Activated naive CD4-positive, alpha-beta T cell treated with anti-CD3 and anti-CD28 coated beads for 36 hours (primary cell): Measurements from ENCODE around the gene ACP1. TPM values are rescaled to one million over a fixed set of nuclear protein-coding genes. Genes with fewer than 3 reads are reported as not detected.

Experiments used
- CTCF ChIA-PET: fragments of 350-600 bp; sonication (Branson Sonifier 250); formaldehyde crosslinking; loops from one replicate; lab custom pipeline; 2021; ENCODE audit warnings: antibody characterized with exemption; lab: Charles Lee
- DNase-seq: peaks from one replicate; pipeline ENCODE4 v3.0.0-alpha.2; 2020
- H3K27ac Mint-ChIP-seq: one replicate; pipeline ENCODE4 v1.8.0; 2021; ENCODE audit warnings: mild to moderate bottlenecking, mixed read lengths
- H3K27me3 Mint-ChIP-seq: one replicate; pipeline ENCODE4 v1.8.0; 2021; ENCODE audit warnings: low read depth, mixed read lengths
- H3K36me3 Mint-ChIP-seq: one replicate; pipeline ENCODE4 v1.8.0; 2021; ENCODE audit warnings: low read depth, mixed read lengths
- H3K4me1 Mint-ChIP-seq: one replicate; pipeline ENCODE4 v1.8.0; 2021; ENCODE audit warnings: low read depth, mixed read lengths
- H3K4me3 Mint-ChIP-seq: one replicate; pipeline ENCODE4 v1.8.0; 2021; ENCODE audit warnings: mild to moderate bottlenecking, moderate library complexity, mixed read lengths
- H3K9me3 Mint-ChIP-seq: one replicate; pipeline ENCODE4 v1.8.0; 2021; ENCODE audit warnings: mixed read lengths
- intact Hi-C: fragments of 100-400 bp; cut with micrococcal nuclease; formaldehyde crosslinking; loops from one replicate; pipeline ENCODE4 v1.15.1; 2023
- total RNA-seq, 2 experiments: library from RNA; stranded (reverse); gene quantifications; one replicate each; pipeline ENCODE4 v1.2.3, GENCODE V29; 2021

The ACP1 gene
- total RNA-seq, 2 experiments from 2014 or later, result 144 to 147 TPM

GRCh38 chr2:284896-285492 lies 20.2 kb downstream of the ACP1 start:
- CTCF ChIA-PET, result interaction anchor here (1.4 kb wide), 1 partner anchor 39 kb away, joined by 5 read pairs; no protein-coding TSS in a partner anchor
- no peak for DNase-seq
- H3K27ac Mint-ChIP-seq, result no peak overlapping the region
- peaks cover 22% of the 10 kb centered on the region for H3K27me3 Mint-ChIP-seq
- H3K9me3 Mint-ChIP-seq, result no peaks in the 10 kb centered on the region
- peaks cover 18% of the 10 kb centered on the region for H3K36me3 Mint-ChIP-seq
- no peak overlapping the region for H3K4me3 Mint-ChIP-seq
- intact Hi-C loops, result loop anchor here (5.0 kb wide), 1 partner anchor 392 kb away; the partner anchor contains the start of gene TMEM18
- H3K4me1 Mint-ChIP-seq, result peaks cover 2% of the 10 kb centered on the region

GRCh38 chr2:285531-285930 lies 20.8 kb downstream of the ACP1 start:
- CTCF ChIA-PET, result interaction anchor here (1.4 kb wide), 1 partner anchor 39 kb away, joined by 5 read pairs; no protein-coding TSS in a partner anchor
- H3K27me3 Mint-ChIP-seq, result peaks cover 23% of the 10 kb centered on the region
- H3K27ac Mint-ChIP-seq, result no peak overlapping the region
- H3K4me1 Mint-ChIP-seq, result peaks cover 2% of the 10 kb centered on the region
- no peak for DNase-seq
- no peaks in the 10 kb centered on the region for H3K9me3 Mint-ChIP-seq
- intact Hi-C loops, result loop anchor here (5.0 kb wide), 1 partner anchor 392 kb away; the partner anchor contains the start of gene TMEM18
- peaks cover 17% of the 10 kb centered on the region for H3K36me3 Mint-ChIP-seq
- H3K4me3 Mint-ChIP-seq, result no peak overlapping the region

GRCh38 chr2:286035-286434 lies 21.3 kb downstream of the ACP1 start:
- CTCF ChIA-PET, result interaction anchor here (1.4 kb wide), 1 partner anchor 40 kb away, joined by 5 read pairs; no protein-coding TSS in a partner anchor
- peaks cover 27% of the 10 kb centered on the region for H3K27me3 Mint-ChIP-seq
- H3K27ac Mint-ChIP-seq, result no peak overlapping the region
- no peak for DNase-seq
- no peak overlapping the region for H3K4me3 Mint-ChIP-seq
- no peaks in the 10 kb centered on the region for H3K9me3 Mint-ChIP-seq
- peaks cover 2% of the 10 kb centered on the region for H3K4me1 Mint-ChIP-seq
- H3K36me3 Mint-ChIP-seq, result peaks cover 14% of the 10 kb centered on the region
- intact Hi-C loops, result loop anchor here (5.0 kb wide), 1 partner anchor 391 kb away; the partner anchor contains the start of gene TMEM18

GRCh38 chr2:286774-287392 lies 22.1 kb downstream of the ACP1 start:
- CTCF ChIA-PET, result no interaction called here
- no peak overlapping the region for H3K27ac Mint-ChIP-seq
- H3K9me3 Mint-ChIP-seq, result no peaks in the 10 kb centered on the region
- H3K4me3 Mint-ChIP-seq, result peak overlapping the region; percentile 15
- DNase-seq, result no peak
- H3K36me3 Mint-ChIP-seq, result peaks cover 8% of the 10 kb centered on the region
- peaks cover 2% of the 10 kb centered on the region for H3K4me1 Mint-ChIP-seq
- H3K27me3 Mint-ChIP-seq, result peaks cover 28% of the 10 kb centered on the region
- intact Hi-C loops, result loop anchor here (5.0 kb wide), 1 partner anchor 390 kb away; the partner anchor contains the start of gene TMEM18

- H3K9me3 Mint-ChIP-seq, result no peaks in the 10 kb centered on the region
- CTCF ChIA-PET, result no interaction called here
- H3K27ac Mint-ChIP-seq, result no peak overlapping the region
- H3K27me3 Mint-ChIP-seq, result peaks cover 28% of the 10 kb centered on the region
- peaks cover 7% of the 10 kb centered on the region for H3K36me3 Mint-ChIP-seq
- no peak overlapping the region for H3K4me3 Mint-ChIP-seq
- peak; percentile 7 for DNase-seq
- peaks cover 2% of the 10 kb centered on the region for H3K4me1 Mint-ChIP-seq
- intact Hi-C loops, result loop anchor here (5.0 kb wide), 1 partner anchor 390 kb away; the partner anchor contains the start of gene TMEM18
These were observed 22.7 kb downstream of the ACP1 start for GRCh38 chr2:287471-287885.

- DNase-seq, result peak; percentile 6
- CTCF ChIA-PET, result no interaction called here
- Mint-ChIP-seq H3K36me3 (peaks cover 6% of the 10 kb centered on the region), H3K27ac (no peak within 1 kb of the TSS), H3K9me3 (no peaks in the 10 kb centered on the region), H3K4me3 (peak within 1 kb of the TSS; percentile 15), H3K4me1 (peaks cover 2% of the 10 kb centered on the region), H3K27me3 (peaks cover 28% of the 10 kb centered on the region)
- intact Hi-C loops, result loop anchor here (2.0 to 5.0 kb wide), 2 partner anchors 349 to 389 kb away; partner anchors contain the start of gene TMEM18
These were observed 23.4 kb downstream of the ACP1 start, which contains the start of gene ALKAL2 for GRCh38 chr2:287911-288757. Gene ALKAL2 (minus strand): TSS chr2:288091. CDS start chr2:287835, 256 bp downstream.

- CTCF ChIA-PET, result interaction anchor here (1.8 to 3.2 kb wide), 2 partner anchors 15 to 42 kb away, joined by 4 to 18 read pairs; no protein-coding TSS in a partner anchor
- Mint-ChIP-seq H3K27ac (no peak overlapping the region), H3K4me3 (peak overlapping the region; percentile 66), H3K36me3 (peaks cover 2% of the 10 kb centered on the region), H3K27me3 (peaks cover 28% of the 10 kb centered on the region), H3K4me1 (peaks cover 2% of the 10 kb centered on the region), H3K9me3 (peaks cover 2% of the 10 kb centered on the region)
- intact Hi-C loops, result loop anchor here (1.0 to 5.0 kb wide), 3 partner anchors 25 to 388 kb away; partner anchors contain the start of genes ACP1, SH3YL1 and TMEM18
- DNase-seq, result peak; percentile 18
These were observed 24.1 kb downstream of the ACP1 start for GRCh38 chr2:288758-289361.

- peaks cover 2% of the 10 kb centered on the region for H3K36me3 Mint-ChIP-seq
These were observed 24.8 kb downstream of the ACP1 start for GRCh38 chr2:289362-290089.

GRCh38 chr2:290090-290722 lies 25.5 kb downstream of the ACP1 start:
- Mint-ChIP-seq H3K4me1 (peaks cover 2% of the 10 kb centered on the region), H3K27ac (no peak overlapping the region), H3K27me3 (peaks cover 28% of the 10 kb centered on the region), H3K36me3 (peaks cover 2% of the 10 kb centered on the region), H3K9me3 (peaks cover 2% of the 10 kb centered on the region), H3K4me3 (peak overlapping the region; percentile 66)
- CTCF ChIA-PET, result interaction anchor here (0.7 to 3.2 kb wide), 8 partner anchors 9 to 77 kb away, joined by 3 to 18 read pairs (median 3); no protein-coding TSS in a partner anchor
- intact Hi-C loops, result loop anchor here (1.0 to 2.0 kb wide), 2 partner anchors 43 to 118 kb away; no protein-coding TSS in a partner anchor
- peak; percentile 73 for DNase-seq

More at GRCh38 chr2:289362-290089, 24.8 kb downstream of the ACP1 start:
- CTCF ChIA-PET, result interaction anchor here (1.3 to 3.2 kb wide), 4 partner anchors 15 to 43 kb away, joined by 3 to 18 read pairs (median 4); no protein-coding TSS in a partner anchor
- intact Hi-C loops, result loop anchor here (1.0 to 5.0 kb wide), 5 partner anchors 25 to 388 kb away; partner anchors contain the start of genes ACP1, SH3YL1 and TMEM18
- Mint-ChIP-seq H3K27me3 (peaks cover 28% of the 10 kb centered on the region), H3K4me1 (peaks cover 2% of the 10 kb centered on the region), H3K27ac (no peak overlapping the region), H3K9me3 (peaks cover 2% of the 10 kb centered on the region), H3K4me3 (peak overlapping the region; percentile 66)
- peak; percentile 12 for DNase-seq

- Mint-ChIP-seq H3K4me1 (no peaks in the 10 kb centered on the region), H3K27ac (no peak overlapping the region), H3K9me3 (peaks cover 2% of the 10 kb centered on the region), H3K4me3 (no peak overlapping the region), H3K27me3 (peaks cover 31% of the 10 kb centered on the region), H3K36me3 (no peaks in the 10 kb centered on the region)
- intact Hi-C loops, result no loop called here
- CTCF ChIA-PET, result no interaction called here
- DNase-seq, result no peak
These were observed 30.3 kb downstream of the ACP1 start for GRCh38 chr2:295090-295489.
